Astrocyte of the spinal cord (primary cell): ENCODE measurements around the gene IFI30.

Experiments used
- DNase-seq: peaks from one replicate; pipeline ENCODE4 v3.0.0; 2011; ENCODE audit warnings: low read depth, low spot score
- H3K4me3 ChIP-seq: 2 replicates; pipeline ENCODE4 v1.5.1; 2011; ENCODE audit warnings: low read depth, mild to moderate bottlenecking, low read length, moderate library complexity
- CTCF ChIP-seq: IDR thresholded peaks from 2 replicates; pipeline ENCODE4 v1.5.1; 2012; ENCODE audit warnings: low read depth, mild to moderate bottlenecking, low read length, inconsistent platforms
- in situ Hi-C: cut with HindIII; loops from 2 replicates; pipeline ENCODE4 v1.10.0; 2017; ENCODE audit warnings: low sequenced_read_pairs

The IFI30 gene

GRCh38 chr19:18173572-18174288 is at the start of gene IFI30:
IFI30 (plus strand) TSS chr19:18173813; CDS start chr19:18173842, 29 bp downstream.
- no peak for TF ChIP-seq CTCF
- DNase-seq: no peak
- in situ Hi-C loops: no loop called here
- H3K4me3 ChIP-seq: peak within 1 kb of the TSS; percentile 57

GRCh38 chr19:18123819-18124218 is 49.8 kb upstream of the IFI30 start:
- in situ Hi-C loops: no loop called here
- H3K4me3 ChIP-seq: no peak overlapping the region
- TF ChIP-seq CTCF: no peak
- no peak for DNase-seq

- no peak overlapping the region for H3K4me3 ChIP-seq
- no peak for DNase-seq
- in situ Hi-C loops: no loop called here
- no peak for TF ChIP-seq CTCF
These were observed 47.5 kb upstream of the IFI30 start for GRCh38 chr19:18126097-18126496.

- no peak overlapping the region for H3K4me3 ChIP-seq
- in situ Hi-C loops: no loop called here
- TF ChIP-seq CTCF: no peak
- no peak for DNase-seq
These were observed 45.6 kb upstream of the IFI30 start for GRCh38 chr19:18128044-18128443.

GRCh38 chr19:18128805-18129204 is 44.8 kb upstream of the IFI30 start:
- DNase-seq: no peak
- no peak overlapping the region for H3K4me3 ChIP-seq
- TF ChIP-seq CTCF: no peak
- in situ Hi-C loops: no loop called here

- in situ Hi-C loops: no loop called here
- TF ChIP-seq CTCF: no peak
- DNase-seq: no peak
- H3K4me3 ChIP-seq: no peak overlapping the region
These were observed 42.9 kb upstream of the IFI30 start for GRCh38 chr19:18130523-18131242.
